GM23338 (cell line): ENCODE measurements around the gene S1PR1. TPM values are rescaled to one million over a fixed set of nuclear protein-coding genes. Genes with fewer than 3 reads are reported as not detected.

ENCODE experiments used
- ATAC-seq: fragments of 200-7000 bp; cut with Tn5 transposase; 3 replicates; pipeline ENCODE4 v1.9.1; 2020
- DNase-seq: peaks from one replicate; pipeline ENCODE4 v3.0.0-alpha.2; 2015; ENCODE audit warnings: low spot score
- H2AFZ ChIP-seq: fragments of 200-600 bp; sonication (generic); 2 replicates; pipeline ENCODE4 v1.8.0; 2016; ENCODE audit warnings: antibody characterized with exemption, mild to moderate bottlenecking, moderate library complexity
- H3F3A ChIP-seq: fragments of 200-600 bp; sonication (generic); replicated peaks from 2 replicates; pipeline ENCODE4 v1.8.0; 2017; ENCODE audit warnings: antibody characterized with exemption, mixed run types, low read depth
- H3K27ac ChIP-seq: fragments of 200-600 bp; sonication (generic); 2 replicates; pipeline ENCODE4 v1.6.1; 2016; ENCODE audit warnings: low read depth
- H3K27me3 ChIP-seq: fragments of 200-600 bp; sonication (generic); 2 replicates; pipeline ENCODE4 v1.8.0; 2016; ENCODE audit warnings: mild to moderate bottlenecking, mixed run types, moderate library complexity; ENCODE audit not compliant: insufficient read depth
- H3K36me3 ChIP-seq: fragments of 200-600 bp; sonication (generic); 2 replicates; pipeline ENCODE4 v1.8.0; 2016; ENCODE audit warnings: mild to moderate bottlenecking; ENCODE audit not compliant: insufficient read depth
- H3K4me1 ChIP-seq: fragments of 200-600 bp; sonication (generic); 2 replicates; pipeline ENCODE4 v1.8.0; 2016; ENCODE audit warnings: mild to moderate bottlenecking, moderate library complexity; ENCODE audit not compliant: insufficient read depth
- H3K4me2 ChIP-seq: fragments of 200-600 bp; sonication (generic); 2 replicates; pipeline ENCODE4 v1.7.1; 2017; ENCODE audit warnings: mixed run types
- H3K4me3 ChIP-seq: fragments of 200-600 bp; sonication (generic); 2 replicates; pipeline ENCODE4 v1.6.1; 2016; ENCODE audit warnings: mixed run types
- H3K79me2 ChIP-seq: fragments of 200-600 bp; sonication (generic); replicated peaks from 2 replicates; pipeline ENCODE4 v1.8.0; 2017; ENCODE audit warnings: mild to moderate bottlenecking; ENCODE audit not compliant: insufficient read depth
- H3K9me2 ChIP-seq: fragments of 200-600 bp; sonication (generic); 2 replicates; pipeline ENCODE4 v1.8.0; 2017; ENCODE audit not compliant: insufficient read depth
- H4K20me1 ChIP-seq: fragments of 200-600 bp; sonication (generic); replicated peaks from 2 replicates; pipeline ENCODE4 v1.8.0; 2017; ENCODE audit warnings: mild to moderate bottlenecking; ENCODE audit not compliant: insufficient read depth
- H3K27ac Mint-ChIP-seq: 2 replicates; pipeline ENCODE4 v1.8.0; 2020; ENCODE audit warnings: inconsistent platforms, mild to moderate bottlenecking, moderate library complexity, mixed read lengths
- H3K27me3 Mint-ChIP-seq: 3 replicates; pipeline ENCODE4 v1.8.0; 2022; ENCODE audit warnings: low read depth, mild to moderate bottlenecking, moderate library complexity, mixed read lengths, inconsistent platforms; ENCODE audit not compliant: insufficient read depth, poor library complexity
- H3K36me3 Mint-ChIP-seq: 3 replicates; pipeline ENCODE4 v1.8.0; 2021; ENCODE audit warnings: low read depth, mild to moderate bottlenecking, inconsistent platforms, moderate library complexity, mixed read lengths
- H3K4me1 Mint-ChIP-seq: 3 replicates; pipeline ENCODE4 v1.8.0; 2020; ENCODE audit warnings: mild to moderate bottlenecking, inconsistent platforms, mixed read lengths
- H3K4me3 Mint-ChIP-seq: 3 replicates; pipeline ENCODE4 v1.8.0; 2021; ENCODE audit warnings: moderate library complexity, mild to moderate bottlenecking, inconsistent platforms, mixed read lengths
- H3K9me3 Mint-ChIP-seq: 3 replicates; pipeline ENCODE4 v1.8.0; 2020; ENCODE audit warnings: moderate library complexity, mild to moderate bottlenecking, inconsistent platforms, mixed read lengths
- EZH2 ChIP-seq: fragments of 200-600 bp; sonication (generic); IDR thresholded peaks from one replicate; pipeline ENCODE4 v1.8.0; 2017; ENCODE audit warnings: antibody characterized with exemption, mild to moderate bottlenecking, low read depth; ENCODE audit not compliant: unreplicated experiment
- EZH2phosphoT487 ChIP-seq: fragments of 200-600 bp; sonication (generic); IDR thresholded peaks from one replicate; pipeline ENCODE4 v1.8.1; 2018; ENCODE audit warnings: antibody characterized with exemption; ENCODE audit not compliant: unreplicated experiment
- JUNB ChIP-seq: IDR thresholded peaks from one replicate; pipeline ENCODE4 v1.6.1; 2016; ENCODE audit warnings: antibody characterized with exemption; ENCODE audit not compliant: unreplicated experiment
- NANOG ChIP-seq: IDR thresholded peaks from 2 replicates; pipeline ENCODE4 v1.6.1; 2016; ENCODE audit warnings: antibody characterized with exemption, borderline replicate concordance
- POLR2AphosphoS5 ChIP-seq: IDR thresholded peaks from 2 replicates; pipeline ENCODE4 v1.6.1; 2016; ENCODE audit warnings: antibody characterized with exemption, low read depth
- ZNF114 ChIP-seq: fragments of 250-450 bp; sonication (Bioruptor Pico); IDR thresholded peaks from 2 replicates; pipeline ENCODE4 v1.5.0; 2020; ENCODE audit warnings: mild to moderate bottlenecking, moderate library complexity
- ZNF331 ChIP-seq: fragments of 250-450 bp; sonication (Bioruptor Pico); IDR thresholded peaks from 2 replicates; pipeline ENCODE4 v1.5.0; 2020; ENCODE audit warnings: low read depth, mild to moderate bottlenecking, moderate library complexity
- polyA plus RNA-seq: library from polyadenylated mRNA; unstranded; fragments of >200 nt; fragmentation: Nextera tagmentation; extraction: Ambion mirVana; gene quantifications from 2 replicates; pipeline ENCODE4 v1.2.1, GENCODE V29; 2016
- total RNA-seq: library from RNA; depleted of rRNA; stranded (reverse); fragments of >200 nt; shearing (Covaris generic); gene quantifications from 2 replicates; pipeline ENCODE4 v1.2.3, GENCODE V29; 2014
- TF ChIP-seq, protein P1 (sequence below): fragments of 250-450 bp; sonication (Bioruptor Pico); IDR thresholded peaks from 2 replicates; pipeline ENCODE4 v1.5.0; 2020; ENCODE audit warnings: mild to moderate bottlenecking, moderate library complexity
- TF ChIP-seq, protein P2 (sequence below), 2 experiments: fragments of 200-600 bp in 1 of 2; sonication (generic) in 1 of 2; conservative IDR thresholded peaks; 2 replicates each; pipeline versions ENCODE4 v1.5.1 to v1.6.1; 2016 to 2017; ENCODE audit warnings: antibody characterized with exemption in 2 of 2, low read depth in 2 of 2, mild to moderate bottlenecking in 2 of 2, moderate library complexity in 1 of 2
- TF ChIP-seq, protein P3 (sequence below): IDR thresholded peaks from 2 replicates; pipeline ENCODE4 v1.6.1; 2016; ENCODE audit warnings: antibody characterized with exemption
- TF ChIP-seq, protein P4 (sequence below): IDR thresholded peaks from one replicate; pipeline ENCODE4 v1.6.1; 2018; ENCODE audit warnings: antibody characterized with exemption; ENCODE audit not compliant: unreplicated experiment

S1PR1 gene
- total and polyA plus RNA-seq, 2 experiments from 2014 or later = 2.6 to 4.1 TPM

DNA sequence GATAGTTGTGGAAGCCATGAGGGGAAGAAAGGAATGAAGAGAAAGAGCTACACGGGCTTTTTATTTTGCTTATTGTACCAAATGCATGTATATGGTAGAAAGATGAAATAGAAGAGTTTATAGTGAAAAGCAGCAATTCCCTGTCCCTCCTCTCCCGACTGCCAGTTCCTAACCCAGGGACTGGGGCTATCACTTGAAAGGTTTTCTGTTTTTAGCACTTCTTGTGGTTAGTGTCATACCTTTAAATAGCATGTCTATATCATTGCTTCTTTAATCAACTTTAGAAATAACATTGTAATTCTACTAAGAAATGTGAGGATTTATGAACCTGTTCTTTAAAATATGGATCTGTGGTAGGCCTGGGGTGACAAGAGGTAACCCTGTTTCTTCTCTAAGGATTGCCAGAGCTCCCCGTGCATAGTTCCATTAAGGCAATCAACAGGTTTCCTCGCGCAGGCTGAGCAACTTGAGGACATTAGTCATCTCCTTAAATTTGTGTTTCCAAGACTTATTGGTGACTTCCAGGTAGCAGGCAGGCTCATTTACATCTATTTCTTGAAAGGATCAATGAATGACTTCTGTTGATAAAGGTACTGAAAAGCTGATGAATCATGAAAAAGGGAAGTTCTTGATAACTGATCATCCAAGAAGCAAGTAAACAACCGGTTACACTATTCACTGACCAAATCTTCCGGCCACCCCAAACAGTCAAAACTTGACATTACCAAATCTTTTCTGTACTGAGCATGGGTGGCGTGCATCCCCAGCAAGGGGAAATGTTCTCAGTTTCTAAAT, 37.8 kb upstream of the S1PR1 start:
- no peaks in the 10 kb centered on the region for H4K20me1 ChIP-seq
- no peaks in the 10 kb centered on the region for H3F3A ChIP-seq
- H3K9me3 Mint-ChIP-seq = no peaks in the 10 kb centered on the region
- H2AFZ ChIP-seq = 0 out of 2 replicates have a peak overlapping the region, but pooled peaks have one; percentile 57
- no peak overlapping the region for H3K27ac ChIP-seq
- H3K4me3 Mint-ChIP-seq = no peak overlapping the region
- H3K27ac Mint-ChIP-seq = no peak overlapping the region; the same call in 1 of the 2 replicates
- peaks cover 5% of the 10 kb centered on the region; the same call in 2 of the 3 replicates for H3K4me1 Mint-ChIP-seq
- no peaks in the 10 kb centered on the region for H3K36me3 Mint-ChIP-seq
- H3K4me2 ChIP-seq = no peak overlapping the region
- no peaks in the 10 kb centered on the region for H3K79me2 ChIP-seq
- no peak for ATAC-seq
- H3K36me3 ChIP-seq = no peaks in the 10 kb centered on the region
- peaks cover 4% of the 10 kb centered on the region; the same call in 1 of the 2 replicates for H3K4me1 ChIP-seq
- H3K27me3 ChIP-seq = no peaks in the 10 kb centered on the region
- no peaks in the 10 kb centered on the region for H3K9me2 ChIP-seq
- H3K27me3 Mint-ChIP-seq = peaks cover 3% of the 10 kb centered on the region
- no peak for DNase-seq
- no peak overlapping the region for H3K4me3 ChIP-seq
- TF ChIP-seq EZH2 = no peak
- no peak for TF ChIP-seq NANOG
- TF ChIP-seq, protein P1, sequence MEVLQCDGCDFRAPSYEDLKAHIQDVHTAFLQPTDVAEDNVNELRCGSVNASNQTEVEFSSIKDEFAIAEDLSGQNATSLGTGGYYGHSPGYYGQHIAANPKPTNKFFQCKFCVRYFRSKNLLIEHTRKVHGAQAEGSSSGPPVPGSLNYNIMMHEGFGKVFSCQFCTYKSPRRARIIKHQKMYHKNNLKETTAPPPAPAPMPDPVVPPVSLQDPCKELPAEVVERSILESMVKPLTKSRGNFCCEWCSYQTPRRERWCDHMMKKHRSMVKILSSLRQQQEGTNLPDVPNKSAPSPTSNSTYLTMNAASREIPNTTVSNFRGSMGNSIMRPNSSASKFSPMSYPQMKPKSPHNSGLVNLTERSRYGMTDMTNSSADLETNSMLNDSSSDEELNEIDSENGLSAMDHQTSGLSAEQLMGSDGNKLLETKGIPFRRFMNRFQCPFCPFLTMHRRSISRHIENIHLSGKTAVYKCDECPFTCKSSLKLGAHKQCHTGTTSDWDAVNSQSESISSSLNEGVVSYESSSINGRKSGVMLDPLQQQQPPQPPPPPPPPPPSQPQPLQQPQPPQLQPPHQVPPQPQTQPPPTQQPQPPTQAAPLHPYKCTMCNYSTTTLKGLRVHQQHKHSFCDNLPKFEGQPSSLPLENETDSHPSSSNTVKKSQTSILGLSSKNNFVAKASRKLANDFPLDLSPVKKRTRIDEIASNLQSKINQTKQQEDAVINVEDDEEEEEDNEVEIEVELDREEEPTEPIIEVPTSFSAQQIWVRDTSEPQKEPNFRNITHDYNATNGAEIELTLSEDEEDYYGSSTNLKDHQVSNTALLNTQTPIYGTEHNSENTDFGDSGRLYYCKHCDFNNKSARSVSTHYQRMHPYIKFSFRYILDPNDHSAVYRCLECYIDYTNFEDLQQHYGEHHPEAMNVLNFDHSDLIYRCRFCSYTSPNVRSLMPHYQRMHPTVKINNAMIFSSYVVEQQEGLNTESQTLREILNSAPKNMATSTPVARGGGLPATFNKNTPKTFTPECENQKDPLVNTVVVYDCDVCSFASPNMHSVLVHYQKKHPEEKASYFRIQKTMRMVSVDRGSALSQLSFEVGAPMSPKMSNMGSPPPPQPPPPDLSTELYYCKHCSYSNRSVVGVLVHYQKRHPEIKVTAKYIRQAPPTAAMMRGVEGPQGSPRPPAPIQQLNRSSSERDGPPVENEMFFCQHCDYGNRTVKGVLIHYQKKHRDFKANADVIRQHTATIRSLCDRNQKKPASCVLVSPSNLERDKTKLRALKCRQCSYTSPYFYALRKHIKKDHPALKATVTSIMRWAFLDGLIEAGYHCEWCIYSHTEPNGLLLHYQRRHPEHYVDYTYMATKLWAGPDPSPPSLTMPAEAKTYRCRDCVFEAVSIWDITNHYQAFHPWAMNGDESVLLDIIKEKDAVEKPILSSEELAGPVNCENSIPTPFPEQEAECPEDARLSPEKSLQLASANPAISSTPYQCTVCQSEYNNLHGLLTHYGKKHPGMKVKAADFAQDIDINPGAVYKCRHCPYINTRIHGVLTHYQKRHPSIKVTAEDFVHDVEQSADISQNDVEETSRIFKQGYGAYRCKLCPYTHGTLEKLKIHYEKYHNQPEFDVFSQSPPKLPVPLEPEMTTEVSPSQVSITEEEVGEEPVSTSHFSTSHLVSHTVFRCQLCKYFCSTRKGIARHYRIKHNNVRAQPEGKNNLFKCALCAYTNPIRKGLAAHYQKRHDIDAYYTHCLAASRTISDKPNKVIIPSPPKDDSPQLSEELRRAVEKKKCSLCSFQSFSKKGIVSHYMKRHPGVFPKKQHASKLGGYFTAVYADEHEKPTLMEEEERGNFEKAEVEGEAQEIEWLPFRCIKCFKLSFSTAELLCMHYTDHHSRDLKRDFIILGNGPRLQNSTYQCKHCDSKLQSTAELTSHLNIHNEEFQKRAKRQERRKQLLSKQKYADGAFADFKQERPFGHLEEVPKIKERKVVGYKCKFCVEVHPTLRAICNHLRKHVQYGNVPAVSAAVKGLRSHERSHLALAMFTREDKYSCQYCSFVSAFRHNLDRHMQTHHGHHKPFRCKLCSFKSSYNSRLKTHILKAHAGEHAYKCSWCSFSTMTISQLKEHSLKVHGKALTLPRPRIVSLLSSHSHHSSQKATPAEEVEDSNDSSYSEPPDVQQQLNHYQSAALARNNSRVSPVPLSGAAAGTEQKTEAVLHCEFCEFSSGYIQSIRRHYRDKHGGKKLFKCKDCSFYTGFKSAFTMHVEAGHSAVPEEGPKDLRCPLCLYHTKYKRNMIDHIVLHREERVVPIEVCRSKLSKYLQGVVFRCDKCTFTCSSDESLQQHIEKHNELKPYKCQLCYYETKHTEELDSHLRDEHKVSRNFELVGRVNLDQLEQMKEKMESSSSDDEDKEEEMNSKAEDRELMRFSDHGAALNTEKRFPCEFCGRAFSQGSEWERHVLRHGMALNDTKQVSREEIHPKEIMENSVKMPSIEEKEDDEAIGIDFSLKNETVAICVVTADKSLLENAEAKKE (CRISPR knock-in tag) = no peak
- TF ChIP-seq JUNB = no peak
- no peak for TF ChIP-seq ZNF331 (CRISPR knock-in tag)
- TF ChIP-seq, protein P2, sequence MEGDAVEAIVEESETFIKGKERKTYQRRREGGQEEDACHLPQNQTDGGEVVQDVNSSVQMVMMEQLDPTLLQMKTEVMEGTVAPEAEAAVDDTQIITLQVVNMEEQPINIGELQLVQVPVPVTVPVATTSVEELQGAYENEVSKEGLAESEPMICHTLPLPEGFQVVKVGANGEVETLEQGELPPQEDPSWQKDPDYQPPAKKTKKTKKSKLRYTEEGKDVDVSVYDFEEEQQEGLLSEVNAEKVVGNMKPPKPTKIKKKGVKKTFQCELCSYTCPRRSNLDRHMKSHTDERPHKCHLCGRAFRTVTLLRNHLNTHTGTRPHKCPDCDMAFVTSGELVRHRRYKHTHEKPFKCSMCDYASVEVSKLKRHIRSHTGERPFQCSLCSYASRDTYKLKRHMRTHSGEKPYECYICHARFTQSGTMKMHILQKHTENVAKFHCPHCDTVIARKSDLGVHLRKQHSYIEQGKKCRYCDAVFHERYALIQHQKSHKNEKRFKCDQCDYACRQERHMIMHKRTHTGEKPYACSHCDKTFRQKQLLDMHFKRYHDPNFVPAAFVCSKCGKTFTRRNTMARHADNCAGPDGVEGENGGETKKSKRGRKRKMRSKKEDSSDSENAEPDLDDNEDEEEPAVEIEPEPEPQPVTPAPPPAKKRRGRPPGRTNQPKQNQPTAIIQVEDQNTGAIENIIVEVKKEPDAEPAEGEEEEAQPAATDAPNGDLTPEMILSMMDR (conservative IDR thresholded peaks at IDR 0.05; ENCODE audit: low read depth in 2 of 2) = no peak
- TF ChIP-seq POLR2AphosphoS5 = no peak
- TF ChIP-seq EZH2phosphoT487 = no peak
- TF ChIP-seq, protein P3, sequence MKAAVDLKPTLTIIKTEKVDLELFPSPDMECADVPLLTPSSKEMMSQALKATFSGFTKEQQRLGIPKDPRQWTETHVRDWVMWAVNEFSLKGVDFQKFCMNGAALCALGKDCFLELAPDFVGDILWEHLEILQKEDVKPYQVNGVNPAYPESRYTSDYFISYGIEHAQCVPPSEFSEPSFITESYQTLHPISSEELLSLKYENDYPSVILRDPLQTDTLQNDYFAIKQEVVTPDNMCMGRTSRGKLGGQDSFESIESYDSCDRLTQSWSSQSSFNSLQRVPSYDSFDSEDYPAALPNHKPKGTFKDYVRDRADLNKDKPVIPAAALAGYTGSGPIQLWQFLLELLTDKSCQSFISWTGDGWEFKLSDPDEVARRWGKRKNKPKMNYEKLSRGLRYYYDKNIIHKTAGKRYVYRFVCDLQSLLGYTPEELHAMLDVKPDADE = no peak
- TF ChIP-seq, protein P4, sequence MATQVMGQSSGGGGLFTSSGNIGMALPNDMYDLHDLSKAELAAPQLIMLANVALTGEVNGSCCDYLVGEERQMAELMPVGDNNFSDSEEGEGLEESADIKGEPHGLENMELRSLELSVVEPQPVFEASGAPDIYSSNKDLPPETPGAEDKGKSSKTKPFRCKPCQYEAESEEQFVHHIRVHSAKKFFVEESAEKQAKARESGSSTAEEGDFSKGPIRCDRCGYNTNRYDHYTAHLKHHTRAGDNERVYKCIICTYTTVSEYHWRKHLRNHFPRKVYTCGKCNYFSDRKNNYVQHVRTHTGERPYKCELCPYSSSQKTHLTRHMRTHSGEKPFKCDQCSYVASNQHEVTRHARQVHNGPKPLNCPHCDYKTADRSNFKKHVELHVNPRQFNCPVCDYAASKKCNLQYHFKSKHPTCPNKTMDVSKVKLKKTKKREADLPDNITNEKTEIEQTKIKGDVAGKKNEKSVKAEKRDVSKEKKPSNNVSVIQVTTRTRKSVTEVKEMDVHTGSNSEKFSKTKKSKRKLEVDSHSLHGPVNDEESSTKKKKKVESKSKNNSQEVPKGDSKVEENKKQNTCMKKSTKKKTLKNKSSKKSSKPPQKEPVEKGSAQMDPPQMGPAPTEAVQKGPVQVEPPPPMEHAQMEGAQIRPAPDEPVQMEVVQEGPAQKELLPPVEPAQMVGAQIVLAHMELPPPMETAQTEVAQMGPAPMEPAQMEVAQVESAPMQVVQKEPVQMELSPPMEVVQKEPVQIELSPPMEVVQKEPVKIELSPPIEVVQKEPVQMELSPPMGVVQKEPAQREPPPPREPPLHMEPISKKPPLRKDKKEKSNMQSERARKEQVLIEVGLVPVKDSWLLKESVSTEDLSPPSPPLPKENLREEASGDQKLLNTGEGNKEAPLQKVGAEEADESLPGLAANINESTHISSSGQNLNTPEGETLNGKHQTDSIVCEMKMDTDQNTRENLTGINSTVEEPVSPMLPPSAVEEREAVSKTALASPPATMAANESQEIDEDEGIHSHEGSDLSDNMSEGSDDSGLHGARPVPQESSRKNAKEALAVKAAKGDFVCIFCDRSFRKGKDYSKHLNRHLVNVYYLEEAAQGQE = no peak
- no peak for TF ChIP-seq ZNF114 (CRISPR knock-in tag)
